SH-SY5Y (cell line): ENCODE results near the gene NOM1.

Source experiments
- GATA2 ChIP-seq: IDR thresholded peaks from 2 replicates; pipeline ENCODE4 v1.6.1; 2011; ENCODE audit warnings: mild to moderate bottlenecking, low read depth, low read length
- GATA3 ChIP-seq: IDR thresholded peaks from 2 replicates; pipeline ENCODE4 v1.6.1; 2011; ENCODE audit warnings: low read depth, mild to moderate bottlenecking, low read length, moderate library complexity

The NOM1 gene

DNA sequence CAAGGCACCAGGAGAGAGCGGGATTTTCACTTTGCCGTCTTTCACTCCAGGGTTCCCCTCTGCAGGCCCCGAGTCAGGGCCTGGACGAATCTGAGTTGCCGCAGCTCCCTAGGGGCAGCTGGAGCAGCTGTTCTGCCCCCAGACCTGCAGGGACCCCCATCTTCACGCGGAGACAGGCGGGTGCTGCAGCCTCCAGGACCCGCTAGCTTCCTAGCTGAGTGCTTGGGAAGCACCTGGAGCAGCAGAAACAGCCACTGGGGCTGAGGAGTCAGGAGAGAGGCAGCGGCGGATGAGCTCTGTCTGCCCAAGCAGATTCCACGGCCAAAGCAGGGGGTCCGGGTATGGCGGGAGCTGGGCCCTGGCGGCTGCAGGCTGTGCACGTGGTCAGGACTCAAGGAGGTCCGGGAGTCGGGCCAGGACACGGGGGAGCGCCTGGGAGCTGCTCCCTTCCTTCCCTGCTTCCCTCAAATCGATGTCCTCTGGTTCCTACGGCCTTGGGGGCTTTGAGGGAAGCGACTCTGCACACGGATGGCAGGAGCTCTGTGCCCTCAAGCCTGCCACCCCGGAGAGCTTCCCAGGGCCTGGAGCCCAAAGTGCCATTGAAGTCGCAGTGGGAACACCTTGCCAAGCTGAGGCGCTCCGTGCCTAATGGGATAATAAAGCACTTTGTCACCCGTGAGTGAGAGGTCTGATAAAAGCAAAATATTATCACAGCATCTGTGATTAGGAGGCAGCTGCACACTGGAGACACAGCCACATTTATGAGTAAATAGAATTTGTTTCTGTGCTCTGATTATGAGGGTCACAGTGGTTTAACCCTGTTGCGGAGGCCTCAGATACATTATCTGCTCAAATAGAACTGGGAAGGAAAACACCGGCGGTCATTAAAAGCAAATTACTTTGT is 43.8 kb downstream of the NOM1 start:
- TF ChIP-seq GATA2 (no peak), GATA3 (no peak)

DNA sequence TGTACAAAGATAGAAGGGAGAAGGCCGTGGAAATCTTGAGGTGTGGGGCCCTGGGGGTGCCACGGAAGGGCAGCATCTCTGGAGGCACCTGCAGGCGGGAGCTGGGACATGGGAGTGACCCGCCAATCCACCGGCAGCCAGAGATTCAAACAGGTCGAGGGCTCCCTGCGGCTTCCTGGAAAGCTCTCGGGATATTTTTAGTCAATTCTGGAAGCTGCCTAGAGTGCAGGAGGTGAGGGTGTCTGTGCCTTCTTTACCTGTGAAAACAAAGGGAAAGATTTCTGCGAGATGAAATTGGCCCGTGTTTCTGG is 44.4 kb downstream of the NOM1 start:
- TF ChIP-seq GATA2 (no peak), GATA3 (no peak)

DNA sequence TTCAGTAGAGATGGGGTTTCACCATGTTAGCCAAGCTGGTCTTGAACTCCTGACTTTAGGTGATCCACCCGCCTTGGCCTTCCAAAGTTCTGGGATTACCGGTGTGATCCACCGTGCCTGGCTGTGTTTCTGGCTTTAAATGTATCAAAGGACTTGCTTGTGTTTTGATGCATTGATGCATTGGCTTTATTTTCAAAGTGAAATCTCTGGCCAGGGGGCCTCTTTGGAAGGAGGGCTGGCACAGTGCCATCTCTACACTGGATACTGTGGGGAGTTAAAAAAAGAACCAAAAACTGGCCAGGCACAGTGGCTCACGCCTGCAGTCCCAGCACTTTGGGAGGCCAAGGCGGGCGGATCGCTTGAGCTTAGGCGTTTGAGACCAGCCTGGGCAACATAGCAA is 44.9 kb downstream of the NOM1 start:
- TF ChIP-seq GATA2 (no peak), GATA3 (no peak)

DNA sequence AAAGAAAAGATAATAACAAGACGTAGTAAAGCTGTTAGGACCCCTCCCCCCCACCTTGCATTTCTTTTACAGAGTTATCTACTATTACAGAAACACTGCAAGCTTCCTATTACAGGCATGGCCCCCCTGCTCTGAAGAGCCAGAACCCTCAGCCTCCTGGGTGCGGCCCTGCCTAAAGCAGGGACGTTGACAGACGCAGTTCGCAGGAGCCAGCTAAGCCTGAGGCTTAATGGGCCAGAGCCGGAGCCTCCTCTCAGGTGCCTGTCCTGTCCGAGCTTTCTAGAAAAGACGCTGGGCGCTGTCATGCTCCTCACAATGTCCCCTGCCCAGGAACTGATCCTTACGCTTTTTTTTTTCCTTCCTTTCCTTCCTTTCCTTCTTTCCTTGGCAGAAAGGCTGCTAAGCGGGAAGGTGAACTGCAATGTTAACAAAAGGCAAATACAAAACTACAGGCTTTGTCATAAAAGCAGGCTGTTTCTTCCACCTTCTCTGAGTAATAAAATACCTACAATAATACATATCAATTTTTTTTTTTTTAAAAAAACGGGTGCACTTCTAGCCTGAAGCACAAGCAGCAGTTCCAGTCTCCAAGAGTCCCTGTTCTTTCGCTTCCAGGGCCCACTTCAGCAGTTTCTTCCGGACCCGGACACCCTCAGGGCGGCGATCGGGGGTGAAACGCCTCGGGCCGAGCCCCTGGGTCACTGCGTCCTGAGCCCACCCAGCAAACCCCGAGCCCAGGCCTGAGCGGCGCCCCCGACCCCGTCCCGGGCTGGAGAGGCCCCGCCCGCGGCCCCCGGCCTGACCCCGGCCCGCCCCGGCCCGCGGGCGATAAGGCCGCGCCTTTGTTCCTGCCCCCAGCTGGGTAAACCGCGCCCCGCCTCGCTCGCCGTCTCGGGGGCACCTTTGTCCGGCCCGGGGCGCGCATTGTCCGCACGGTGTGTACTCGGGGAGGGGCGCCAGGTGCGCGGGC is 49.8 kb downstream of the NOM1 start:
- TF ChIP-seq GATA3 (no peak), GATA2 (no peak)

DNA sequence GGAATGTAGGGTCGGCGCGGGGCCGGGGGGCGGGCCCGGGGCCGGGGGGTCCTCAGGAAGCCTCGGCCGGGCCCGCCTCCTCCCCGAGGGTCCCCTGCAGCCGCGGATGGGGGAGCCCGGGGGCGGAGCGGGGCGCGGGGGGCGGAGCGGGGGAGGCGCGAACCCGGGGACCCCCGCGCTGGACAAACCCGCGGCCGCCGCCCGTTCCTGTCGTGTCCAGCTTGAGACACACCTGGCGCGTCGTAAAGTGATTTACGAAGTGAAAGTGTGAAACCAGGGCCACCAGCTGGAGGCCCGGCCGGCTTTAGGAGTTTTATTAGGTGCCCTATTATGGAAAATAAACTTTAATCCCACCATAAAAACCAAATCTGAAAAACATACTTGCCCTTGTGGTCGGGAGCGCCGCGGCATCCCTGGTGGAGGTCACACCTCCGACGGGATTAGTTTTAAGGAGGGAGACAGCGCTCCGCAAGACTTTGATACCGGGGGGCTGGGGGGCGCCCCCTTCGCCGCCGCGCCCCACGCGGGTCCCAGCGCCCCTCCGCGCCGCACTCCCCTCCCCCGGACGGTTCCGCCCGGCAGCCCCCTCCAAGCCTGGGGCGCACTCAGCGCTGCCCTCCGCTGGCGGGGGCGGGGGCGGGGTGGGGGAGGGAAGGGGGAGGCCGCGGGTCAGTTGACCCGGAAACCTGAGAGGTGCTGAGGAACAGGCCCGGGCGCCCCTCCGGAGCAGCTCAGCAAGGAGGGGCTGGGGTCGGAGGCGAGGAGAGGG is 50.6 kb downstream of the NOM1 start:
- TF ChIP-seq GATA3 (no peak), GATA2 (no peak)

DNA sequence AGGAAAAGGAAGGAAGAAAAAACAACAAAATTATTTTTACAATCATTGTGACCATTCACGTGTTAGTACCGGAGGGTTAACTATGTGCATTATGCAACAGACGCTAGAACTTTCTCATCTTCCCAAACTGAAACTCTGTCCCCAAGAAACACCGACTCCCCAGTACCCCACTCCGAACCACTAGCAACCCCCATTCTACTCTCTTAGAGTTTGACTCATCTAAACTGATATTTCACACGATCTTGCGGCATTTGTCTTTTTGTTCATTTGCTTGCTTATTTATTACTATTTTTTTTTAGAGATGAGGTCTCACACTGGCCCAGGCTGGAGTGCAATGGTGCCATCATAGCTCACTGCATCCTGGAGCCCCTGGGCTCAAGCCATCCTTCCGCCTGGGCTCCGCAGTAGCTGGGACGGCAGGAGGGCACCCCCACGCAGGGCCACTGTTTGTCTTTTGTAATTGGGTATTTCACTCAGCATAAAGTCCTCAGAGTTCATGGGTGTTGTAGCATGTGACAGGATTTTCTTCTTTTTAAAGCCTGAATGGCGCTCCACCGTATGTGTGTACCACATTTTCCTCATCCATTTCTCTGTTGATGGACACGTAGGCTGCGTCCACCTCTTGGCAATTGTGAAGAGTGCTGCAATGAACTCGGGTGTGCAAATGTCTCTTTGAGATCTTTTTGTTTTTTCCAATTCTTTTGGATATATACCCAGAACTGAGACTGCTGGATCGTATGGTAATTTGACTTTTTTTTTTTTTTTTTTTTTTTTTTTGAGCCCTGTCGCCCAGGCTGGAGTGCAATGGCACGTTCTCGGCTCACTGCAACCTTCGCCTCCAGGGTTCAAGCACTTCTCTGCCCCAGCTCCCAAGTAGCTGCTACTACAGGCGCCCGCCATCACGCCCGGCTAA is 51.5 kb downstream of the NOM1 start:
- TF ChIP-seq GATA2 (no peak), GATA3 (no peak)

DNA sequence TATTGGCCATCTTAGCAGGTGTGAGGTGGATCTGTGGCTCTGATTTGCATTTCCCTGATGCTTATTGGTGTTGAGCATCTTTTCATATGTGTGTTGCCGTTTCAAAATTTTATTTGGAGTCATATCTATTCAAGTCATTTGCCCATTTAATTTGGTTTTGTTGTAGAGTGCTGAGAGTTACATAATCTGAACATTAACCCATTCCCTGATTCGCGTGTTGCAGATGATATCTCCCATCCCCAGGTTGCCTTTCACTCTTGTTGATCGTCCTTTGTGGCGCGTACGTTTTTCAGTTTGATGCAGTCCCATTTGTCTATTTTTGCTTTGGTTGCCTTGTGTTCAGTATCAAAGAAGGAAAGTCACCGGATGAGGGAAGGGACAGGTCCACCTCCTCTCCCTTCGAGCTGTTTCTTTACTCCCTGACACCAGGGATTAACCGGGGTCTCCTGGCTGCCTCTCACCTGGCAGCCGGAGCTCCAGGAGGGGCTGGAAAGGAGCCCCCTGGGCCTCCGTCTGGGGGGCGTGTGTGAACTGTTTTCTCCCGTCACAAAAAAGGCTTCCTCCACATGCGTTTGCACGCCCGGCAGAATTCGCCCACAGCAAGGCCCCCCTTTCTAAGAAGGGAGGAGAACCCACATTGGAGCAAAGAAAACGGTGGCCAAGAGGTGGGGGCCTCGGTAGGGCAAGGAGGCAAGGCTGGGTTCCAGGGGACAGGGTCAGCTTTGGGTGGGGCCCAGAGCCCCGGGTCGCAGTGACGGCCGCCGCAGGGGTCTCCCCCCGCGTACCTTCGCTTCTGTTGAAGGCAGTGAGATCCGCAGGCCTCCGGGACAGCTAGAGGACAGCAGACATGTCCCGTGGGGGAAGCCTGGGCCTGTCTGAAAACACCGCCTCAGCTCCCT is 52.7 kb downstream of the NOM1 start:
- TF ChIP-seq GATA3 (no peak), GATA2 (no peak)

DNA sequence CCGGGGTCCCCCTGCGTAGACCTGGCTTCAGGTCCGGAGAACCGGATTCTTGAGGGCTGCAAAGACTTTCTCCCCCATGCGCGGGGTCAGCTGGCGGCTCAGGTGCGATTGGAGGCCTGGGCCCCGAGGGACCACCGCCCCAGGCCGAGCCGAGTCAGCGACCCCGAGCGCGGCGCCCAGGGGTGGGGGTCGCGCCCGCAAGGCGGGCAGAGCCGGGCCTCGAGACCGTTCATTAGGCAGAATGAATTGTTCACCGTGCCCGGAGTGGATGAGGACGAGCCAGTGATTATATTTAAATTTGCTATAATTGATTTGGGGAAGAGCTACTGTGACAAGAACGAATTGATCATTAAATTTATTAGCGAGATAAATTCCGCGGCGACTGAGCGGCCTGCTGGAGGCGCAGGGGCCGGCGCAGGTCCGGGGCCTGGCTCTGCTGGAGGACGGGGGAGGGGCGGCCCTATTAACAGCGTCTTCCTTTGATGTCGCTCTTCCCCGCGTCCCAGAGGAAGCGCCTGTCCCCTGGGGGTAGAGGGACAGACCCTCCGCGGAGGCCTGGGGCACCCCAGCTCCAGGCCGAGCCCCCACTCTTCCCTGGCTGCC is 53.4 kb downstream of the NOM1 start:
- TF ChIP-seq GATA2 (no peak), GATA3 (no peak)

DNA sequence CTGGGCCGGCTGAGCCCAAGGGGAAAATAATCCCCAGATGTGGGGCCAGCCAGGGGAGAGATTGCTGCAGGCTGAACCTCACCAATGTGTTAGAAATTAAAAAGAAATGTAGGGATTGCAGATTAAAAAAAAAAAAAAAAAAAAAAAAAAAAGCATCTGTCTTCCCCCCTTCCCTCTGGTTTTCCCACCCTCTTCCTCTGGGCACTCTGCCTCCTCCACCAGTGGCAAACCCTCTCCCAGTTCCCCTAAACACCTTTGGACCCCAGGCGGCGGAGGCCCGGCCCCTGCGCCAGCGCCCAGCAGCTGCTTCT is 53.9 kb downstream of the NOM1 start:
- no peak for TF ChIP-seq GATA3
- TF ChIP-seq GATA2: no peak

DNA sequence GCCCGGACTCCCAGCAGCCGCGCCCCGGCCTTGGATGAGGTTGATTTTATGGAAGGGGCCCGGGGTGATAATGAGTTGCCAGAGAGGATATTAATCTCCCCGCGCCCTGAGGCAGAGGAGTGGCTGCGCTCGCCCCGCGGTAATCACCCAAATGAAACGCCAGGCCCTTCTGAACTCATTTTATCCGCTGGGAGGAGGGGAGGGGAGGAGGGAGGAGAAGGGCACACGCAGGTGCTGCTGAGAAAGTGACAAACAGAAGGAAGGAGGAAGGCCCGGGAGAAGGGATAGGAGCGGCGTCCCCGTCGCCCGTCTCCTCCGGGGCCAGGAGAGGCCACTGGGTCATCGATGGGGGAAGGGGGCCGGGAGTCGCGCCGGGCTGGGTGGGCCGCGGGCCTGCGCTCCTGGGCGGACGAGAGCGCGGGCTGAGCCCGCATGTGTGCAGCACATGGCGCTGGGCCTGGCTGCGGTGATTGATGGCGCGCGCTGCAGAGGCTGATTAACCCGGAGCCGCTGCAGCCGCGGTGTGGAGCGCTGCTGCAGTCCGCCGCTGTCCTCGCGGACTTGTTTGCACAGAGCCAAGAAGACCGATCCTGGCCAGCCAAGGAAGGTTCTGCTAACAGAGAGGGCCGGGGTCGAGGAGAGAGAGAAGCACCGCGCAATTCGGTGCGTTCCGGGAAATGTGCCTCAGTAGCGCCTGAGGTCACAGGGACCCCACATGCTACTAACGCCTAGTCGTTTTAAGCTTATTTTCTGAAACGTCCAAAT is 54.4 kb downstream of the NOM1 start:
- TF ChIP-seq GATA2 (no peak), GATA3 (no peak)
